Measurements from ENCODE around the gene RMDN3. TPM values are rescaled to one million over a fixed set of nuclear protein-coding genes. Genes with fewer than 3 reads are reported as not detected.
A peak's percentile ranks its signal among the peaks of the same experiment; 100 is the strongest.

The RMDN3 gene
- total and polyA plus RNA-seq, 2 of the 13 experiments (the other 11 are each of a cell fraction or from before 2014, with no cell fraction given) = 16.8 to 19.5 TPM

DNA sequence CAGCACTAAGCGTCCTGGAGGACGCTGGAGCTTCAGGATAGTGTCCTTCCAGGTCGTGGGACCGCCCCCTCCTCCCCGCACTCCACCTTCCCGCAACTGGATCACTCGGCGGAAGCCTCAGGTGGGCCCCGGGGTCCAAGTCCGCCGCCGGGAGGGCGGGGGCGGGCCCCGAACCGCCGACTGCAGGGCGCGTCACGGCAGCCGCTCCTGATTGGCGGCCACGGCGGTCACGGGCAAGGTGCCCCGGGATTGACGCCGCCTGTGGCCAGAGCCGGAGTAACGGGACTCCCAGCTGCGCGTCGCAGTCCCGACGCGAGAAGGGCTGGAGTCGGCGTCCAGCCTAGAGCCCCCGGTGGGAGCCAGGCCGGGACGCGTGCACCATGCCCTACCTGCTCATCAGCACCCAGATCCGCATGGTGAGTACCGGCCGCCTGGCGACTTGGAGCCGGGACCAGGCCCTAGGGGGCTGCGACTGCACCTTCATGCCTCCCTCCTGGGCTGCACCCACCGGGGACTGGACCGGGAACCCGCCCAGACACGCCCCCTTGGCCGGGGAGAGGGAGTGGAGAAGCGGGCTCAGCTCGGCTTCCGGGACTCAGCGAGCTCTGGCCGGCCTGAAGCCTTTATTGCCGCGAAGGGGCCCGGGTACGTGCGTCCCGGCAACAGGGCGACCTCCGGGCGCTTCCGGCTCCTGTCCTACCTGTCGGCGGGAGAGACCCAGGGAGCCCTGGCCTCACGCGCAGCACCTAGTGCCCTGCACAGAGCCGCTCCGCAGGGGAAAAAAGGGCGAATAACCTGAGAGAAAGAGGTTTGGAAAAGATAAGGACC lies 9.0 kb upstream of the RMDN3 start, which contains the start of gene GCHFR (continued):
- peak; percentile 24 for TF ChIP-seq TEAD3 (CRISPR knock-in tag; optimal IDR thresholded peaks at IDR 0.05; ENCODE audit: borderline replicate concordance)
- TF ChIP-seq, protein P1, sequence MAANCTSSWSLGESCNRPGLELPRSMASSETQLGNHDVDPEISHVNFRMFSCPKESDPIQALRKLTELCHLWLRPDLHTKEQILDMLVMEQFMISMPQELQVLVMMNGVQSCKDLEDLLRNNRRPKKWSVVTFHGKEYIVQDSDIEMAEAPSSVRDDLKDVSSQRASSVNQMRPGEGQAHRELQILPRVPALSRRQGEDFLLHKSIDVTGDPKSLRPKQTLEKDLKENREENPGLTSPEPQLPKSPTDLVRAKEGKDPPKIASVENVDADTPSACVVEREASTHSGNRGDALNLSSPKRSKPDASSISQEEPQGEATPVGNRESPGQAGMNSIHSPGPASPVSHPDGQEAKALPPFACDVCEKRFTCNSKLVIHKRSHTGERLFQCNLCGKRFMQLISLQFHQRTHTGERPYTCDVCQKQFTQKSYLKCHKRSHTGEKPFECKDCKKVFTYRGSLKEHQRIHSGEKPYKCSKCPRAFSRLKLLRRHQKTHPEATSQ (CRISPR knock-in tag; IDR thresholded peaks at IDR 0.05; ENCODE audit: borderline replicate concordance) = peak; percentile 59; the same call in 1 of the 2 replicates
- TF ChIP-seq ZBTB25 (CRISPR knock-in tag; IDR thresholded peaks at IDR 0.05) = 0 out of 2 replicates have a peak, but pooled peaks have one; percentile 22
- TF ChIP-seq FOSL1 (CRISPR knock-in tag; IDR thresholded peaks at IDR 0.05; ENCODE audit: borderline replicate concordance) = no peak
- TF ChIP-seq ZNF772 (CRISPR knock-in tag; IDR thresholded peaks at IDR 0.05) = peak; percentile 85; the same call in 1 of the 2 replicates
- peak; percentile 72; the same call in 1 of the 2 replicates for TF ChIP-seq ZNF205 (CRISPR knock-in tag; IDR thresholded peaks at IDR 0.05)
- no peak for TF ChIP-seq ZNF333 (CRISPR knock-in tag; IDR thresholded peaks at IDR 0.05; ENCODE audit: borderline replicate concordance)
- no peak for TF ChIP-seq ZNF672 (CRISPR knock-in tag; IDR thresholded peaks at IDR 0.05)
- TF ChIP-seq LCORL (IDR thresholded peaks at IDR 0.05) = no peak
- peak; percentile 88 for TF ChIP-seq LCORL (CRISPR knock-in tag; IDR thresholded peaks at IDR 0.05)
- TF ChIP-seq, protein P2, sequence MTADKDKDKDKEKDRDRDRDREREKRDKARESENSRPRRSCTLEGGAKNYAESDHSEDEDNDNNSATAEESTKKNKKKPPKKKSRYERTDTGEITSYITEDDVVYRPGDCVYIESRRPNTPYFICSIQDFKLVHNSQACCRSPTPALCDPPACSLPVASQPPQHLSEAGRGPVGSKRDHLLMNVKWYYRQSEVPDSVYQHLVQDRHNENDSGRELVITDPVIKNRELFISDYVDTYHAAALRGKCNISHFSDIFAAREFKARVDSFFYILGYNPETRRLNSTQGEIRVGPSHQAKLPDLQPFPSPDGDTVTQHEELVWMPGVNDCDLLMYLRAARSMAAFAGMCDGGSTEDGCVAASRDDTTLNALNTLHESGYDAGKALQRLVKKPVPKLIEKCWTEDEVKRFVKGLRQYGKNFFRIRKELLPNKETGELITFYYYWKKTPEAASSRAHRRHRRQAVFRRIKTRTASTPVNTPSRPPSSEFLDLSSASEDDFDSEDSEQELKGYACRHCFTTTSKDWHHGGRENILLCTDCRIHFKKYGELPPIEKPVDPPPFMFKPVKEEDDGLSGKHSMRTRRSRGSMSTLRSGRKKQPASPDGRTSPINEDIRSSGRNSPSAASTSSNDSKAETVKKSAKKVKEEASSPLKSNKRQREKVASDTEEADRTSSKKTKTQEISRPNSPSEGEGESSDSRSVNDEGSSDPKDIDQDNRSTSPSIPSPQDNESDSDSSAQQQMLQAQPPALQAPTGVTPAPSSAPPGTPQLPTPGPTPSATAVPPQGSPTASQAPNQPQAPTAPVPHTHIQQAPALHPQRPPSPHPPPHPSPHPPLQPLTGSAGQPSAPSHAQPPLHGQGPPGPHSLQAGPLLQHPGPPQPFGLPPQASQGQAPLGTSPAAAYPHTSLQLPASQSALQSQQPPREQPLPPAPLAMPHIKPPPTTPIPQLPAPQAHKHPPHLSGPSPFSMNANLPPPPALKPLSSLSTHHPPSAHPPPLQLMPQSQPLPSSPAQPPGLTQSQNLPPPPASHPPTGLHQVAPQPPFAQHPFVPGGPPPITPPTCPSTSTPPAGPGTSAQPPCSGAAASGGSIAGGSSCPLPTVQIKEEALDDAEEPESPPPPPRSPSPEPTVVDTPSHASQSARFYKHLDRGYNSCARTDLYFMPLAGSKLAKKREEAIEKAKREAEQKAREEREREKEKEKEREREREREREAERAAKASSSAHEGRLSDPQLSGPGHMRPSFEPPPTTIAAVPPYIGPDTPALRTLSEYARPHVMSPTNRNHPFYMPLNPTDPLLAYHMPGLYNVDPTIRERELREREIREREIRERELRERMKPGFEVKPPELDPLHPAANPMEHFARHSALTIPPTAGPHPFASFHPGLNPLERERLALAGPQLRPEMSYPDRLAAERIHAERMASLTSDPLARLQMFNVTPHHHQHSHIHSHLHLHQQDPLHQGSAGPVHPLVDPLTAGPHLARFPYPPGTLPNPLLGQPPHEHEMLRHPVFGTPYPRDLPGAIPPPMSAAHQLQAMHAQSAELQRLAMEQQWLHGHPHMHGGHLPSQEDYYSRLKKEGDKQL (CRISPR knock-in tag; IDR thresholded peaks at IDR 0.05; ENCODE audit: low read depth) = peak; percentile 68; the same call in 1 of the 2 replicates
- TF ChIP-seq, protein P3, sequence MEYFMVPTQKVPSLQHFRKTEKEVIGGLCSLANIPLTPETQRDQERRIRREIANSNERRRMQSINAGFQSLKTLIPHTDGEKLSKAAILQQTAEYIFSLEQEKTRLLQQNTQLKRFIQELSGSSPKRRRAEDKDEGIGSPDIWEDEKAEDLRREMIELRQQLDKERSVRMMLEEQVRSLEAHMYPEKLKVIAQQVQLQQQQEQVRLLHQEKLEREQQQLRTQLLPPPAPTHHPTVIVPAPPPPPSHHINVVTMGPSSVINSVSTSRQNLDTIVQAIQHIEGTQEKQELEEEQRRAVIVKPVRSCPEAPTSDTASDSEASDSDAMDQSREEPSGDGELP (IDR thresholded peaks at IDR 0.05; ENCODE audit: borderline replicate concordance, low read depth) = no peak
- TF ChIP-seq ZNF670 (CRISPR knock-in tag; IDR thresholded peaks at IDR 0.05; ENCODE audit: borderline replicate concordance) = no peak; the same call in 1 of the 2 replicates
- TF ChIP-seq NAIF1 (CRISPR knock-in tag; IDR thresholded peaks at IDR 0.05; ENCODE audit: borderline replicate concordance) = peak; percentile 92
- no peak for TF ChIP-seq ZNF382 (CRISPR knock-in tag; IDR thresholded peaks at IDR 0.05; ENCODE audit: borderline replicate concordance)
- peak; percentile 55 for TF ChIP-seq ZNF883 (CRISPR knock-in tag; IDR thresholded peaks at IDR 0.05; ENCODE audit: not compliant biosample characterization)
- TF ChIP-seq ADNP (CRISPR knock-in tag; IDR thresholded peaks at IDR 0.05) = no peak
- TF ChIP-seq ZIK1 (CRISPR knock-in tag; IDR thresholded peaks at IDR 0.05; ENCODE audit: borderline replicate concordance, low read depth) = peak; percentile 87; the same call in 1 of the 2 replicates
- TF ChIP-seq DNMT1 (CRISPR knock-in tag; IDR thresholded peaks at IDR 0.05) = no peak
- peak; percentile 78; the same call in 1 of the 2 replicates for TF ChIP-seq ZSCAN31 (CRISPR knock-in tag; IDR thresholded peaks at IDR 0.05; ENCODE audit: low read depth)

All from HepG2 (cell line).